Measurements from ENCODE around the gene SPHKAP.
"Not testable (repeated sequence)": the region's sequence is repeated elsewhere in the genome, so short reads cannot be mapped to it uniquely, and the experiment has no call there.

The SPHKAP gene, protein sequence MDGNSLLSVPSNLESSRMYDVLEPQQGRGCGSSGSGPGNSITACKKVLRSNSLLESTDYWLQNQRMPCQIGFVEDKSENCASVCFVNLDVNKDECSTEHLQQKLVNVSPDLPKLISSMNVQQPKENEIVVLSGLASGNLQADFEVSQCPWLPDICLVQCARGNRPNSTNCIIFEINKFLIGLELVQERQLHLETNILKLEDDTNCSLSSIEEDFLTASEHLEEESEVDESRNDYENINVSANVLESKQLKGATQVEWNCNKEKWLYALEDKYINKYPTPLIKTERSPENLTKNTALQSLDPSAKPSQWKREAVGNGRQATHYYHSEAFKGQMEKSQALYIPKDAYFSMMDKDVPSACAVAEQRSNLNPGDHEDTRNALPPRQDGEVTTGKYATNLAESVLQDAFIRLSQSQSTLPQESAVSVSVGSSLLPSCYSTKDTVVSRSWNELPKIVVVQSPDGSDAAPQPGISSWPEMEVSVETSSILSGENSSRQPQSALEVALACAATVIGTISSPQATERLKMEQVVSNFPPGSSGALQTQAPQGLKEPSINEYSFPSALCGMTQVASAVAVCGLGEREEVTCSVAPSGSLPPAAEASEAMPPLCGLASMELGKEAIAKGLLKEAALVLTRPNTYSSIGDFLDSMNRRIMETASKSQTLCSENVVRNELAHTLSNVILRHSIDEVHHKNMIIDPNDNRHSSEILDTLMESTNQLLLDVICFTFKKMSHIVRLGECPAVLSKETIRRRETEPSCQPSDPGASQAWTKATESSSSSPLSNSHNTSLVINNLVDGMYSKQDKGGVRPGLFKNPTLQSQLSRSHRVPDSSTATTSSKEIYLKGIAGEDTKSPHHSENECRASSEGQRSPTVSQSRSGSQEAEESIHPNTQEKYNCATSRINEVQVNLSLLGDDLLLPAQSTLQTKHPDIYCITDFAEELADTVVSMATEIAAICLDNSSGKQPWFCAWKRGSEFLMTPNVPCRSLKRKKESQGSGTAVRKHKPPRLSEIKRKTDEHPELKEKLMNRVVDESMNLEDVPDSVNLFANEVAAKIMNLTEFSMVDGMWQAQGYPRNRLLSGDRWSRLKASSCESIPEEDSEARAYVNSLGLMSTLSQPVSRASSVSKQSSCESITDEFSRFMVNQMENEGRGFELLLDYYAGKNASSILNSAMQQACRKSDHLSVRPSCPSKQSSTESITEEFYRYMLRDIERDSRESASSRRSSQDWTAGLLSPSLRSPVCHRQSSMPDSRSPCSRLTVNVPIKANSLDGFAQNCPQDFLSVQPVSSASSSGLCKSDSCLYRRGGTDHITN (N-terminal part only)

DNA sequence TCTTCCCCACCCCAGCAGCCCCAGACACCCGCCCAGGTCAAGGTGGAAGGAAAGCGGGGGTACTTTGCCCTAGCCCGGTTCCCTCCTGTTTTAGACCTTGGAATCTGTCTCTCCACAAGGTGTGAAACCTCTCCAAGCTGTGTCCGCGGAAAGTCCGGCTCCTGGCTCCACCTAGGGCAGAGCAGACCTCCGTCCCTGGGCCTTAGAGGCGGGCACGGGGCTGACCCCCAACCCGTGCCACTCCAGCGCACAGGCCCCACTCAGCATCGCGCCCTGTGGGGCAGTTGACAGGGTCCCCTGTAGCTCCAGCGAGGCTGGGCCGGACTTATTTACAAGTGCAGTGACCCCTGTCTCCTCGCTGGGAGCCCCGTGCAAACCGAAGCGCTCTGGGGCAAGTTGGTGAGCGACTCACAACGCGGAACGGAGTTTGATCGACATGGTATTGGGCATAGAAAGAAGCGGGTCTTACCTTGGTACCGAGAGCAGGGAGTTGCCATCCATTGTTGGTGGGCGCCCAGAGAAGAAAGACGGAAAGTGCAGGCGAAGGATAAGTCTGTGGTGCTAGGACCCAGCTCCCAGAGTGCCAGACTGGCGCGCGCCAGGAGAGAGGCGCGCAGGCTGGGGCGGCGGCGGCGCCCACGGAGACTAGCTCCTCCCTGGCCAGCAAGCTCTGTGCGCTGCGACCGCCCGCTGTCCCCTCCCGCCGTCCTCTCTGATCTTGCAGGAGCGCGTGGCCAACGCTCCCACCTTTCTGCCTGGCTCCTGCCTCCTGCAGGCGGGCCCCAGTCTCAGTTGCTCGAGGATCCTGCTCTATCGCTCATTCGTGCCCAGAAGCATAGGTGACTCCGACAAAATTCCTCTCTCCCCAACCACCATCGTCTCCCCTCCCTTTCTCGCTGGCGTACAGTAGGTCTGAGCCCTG is at the start of gene SPHKAP:
Gene SPHKAP (minus strand): TSS at position 590 of the 922 bp plus-strand sequence. CDS start 89 bp downstream, at position 501.
- DNase-seq = no peak

DNA sequence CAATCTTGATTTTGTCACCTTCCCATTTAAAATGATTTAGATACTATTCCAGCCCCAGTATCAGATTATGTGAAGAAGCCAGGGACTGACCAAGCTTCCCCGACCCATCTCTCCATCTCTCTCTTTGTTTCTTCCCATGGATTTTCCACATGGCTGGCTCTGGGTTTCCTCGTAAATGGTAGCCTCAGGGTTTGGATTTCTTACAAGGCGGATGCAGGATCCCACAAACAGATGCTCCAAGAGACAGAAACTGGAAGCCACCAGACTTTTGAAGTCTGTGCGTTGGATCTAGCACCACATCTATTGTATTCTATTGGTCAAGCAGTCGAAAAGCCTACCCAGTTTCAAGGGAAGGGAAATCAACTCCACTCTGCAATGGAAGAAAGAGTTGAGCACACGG is 46.0 kb upstream of the SPHKAP start:
- no peak for DNase-seq

DNA sequence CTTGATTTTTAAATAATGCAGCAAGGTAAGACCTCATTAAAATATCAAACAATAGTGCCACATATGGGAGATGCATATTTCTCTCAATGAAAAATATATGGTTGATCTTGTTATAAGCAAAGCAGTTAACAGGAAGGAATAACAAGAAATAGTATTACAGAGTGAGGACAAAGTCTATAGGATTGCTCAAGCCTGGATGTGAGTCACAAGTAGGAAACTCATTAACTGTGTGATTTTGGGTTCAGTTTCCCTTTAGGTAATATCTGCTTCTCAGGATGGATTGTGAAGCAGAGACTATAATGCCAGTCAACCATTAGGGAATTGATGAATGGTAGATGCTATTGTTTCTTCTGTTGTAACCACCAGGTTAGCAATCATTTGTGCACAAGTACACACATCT is 42.9 kb upstream of the SPHKAP start:
- DNase-seq = no peak

- DNase-seq = not testable (repeated sequence)
These were observed 37.1 kb upstream of the SPHKAP start for GRCh38 chr2:228218593-228218992.

DNA sequence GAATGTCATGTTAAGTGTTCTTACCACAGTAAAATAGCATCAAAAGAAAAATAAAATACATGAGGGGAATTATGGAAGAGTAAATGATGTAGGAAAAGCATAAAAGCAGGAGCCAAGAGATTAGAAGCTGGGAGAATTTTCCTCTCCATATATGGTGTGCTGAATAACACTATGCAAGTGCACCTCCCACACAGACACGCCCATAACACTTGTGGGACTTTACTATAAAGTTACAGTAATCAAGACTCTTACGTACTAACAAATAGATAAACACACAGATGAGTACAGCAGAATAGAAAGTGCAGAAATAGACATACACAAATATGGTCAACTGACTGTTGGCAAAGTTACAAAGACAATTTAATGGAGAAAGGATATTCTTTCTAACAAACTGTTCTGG is 16.0 kb upstream of the SPHKAP start:
- no peak for DNase-seq

- no peak for DNase-seq
These were observed 1.0 kb downstream of the SPHKAP start for GRCh38 chr2:228180181-228181097.

DNA sequence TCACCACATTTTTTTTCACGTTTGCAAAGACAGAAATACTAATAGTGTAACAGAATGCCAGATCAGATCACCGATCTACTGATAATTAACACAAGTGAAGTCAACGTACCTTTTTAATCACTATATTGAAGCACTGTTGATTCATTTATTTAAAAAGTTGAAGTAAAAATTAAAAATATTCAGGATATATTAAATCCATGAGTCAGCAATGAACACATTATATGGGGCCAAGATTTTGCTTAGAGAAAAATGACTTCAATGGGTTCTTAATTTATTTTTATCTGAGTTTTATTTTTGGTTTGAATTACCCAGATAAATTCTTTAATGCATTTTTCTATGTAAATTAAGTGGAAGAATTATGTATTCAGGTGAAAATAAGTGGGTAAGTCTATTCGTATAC is 14.2 kb downstream of the SPHKAP start:
- DNase-seq = no peak

DNA sequence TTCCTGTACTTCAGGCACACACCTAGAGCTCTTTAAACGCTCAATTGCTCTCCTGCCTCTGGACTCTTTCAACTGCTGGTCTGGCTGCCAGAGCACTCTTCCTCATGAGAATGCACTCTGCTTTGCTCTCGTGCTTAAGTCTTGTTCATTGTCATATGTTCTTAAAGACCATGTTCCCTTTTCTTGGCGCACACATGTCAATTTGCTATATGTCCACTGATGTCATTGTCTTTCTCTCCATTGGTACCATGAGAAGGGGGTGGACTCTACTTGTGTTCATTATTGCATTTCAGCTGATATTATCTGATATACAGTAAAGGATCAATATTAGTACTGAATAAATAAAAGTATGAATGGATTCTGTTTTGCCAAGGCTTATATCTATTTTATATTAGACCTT is 16.8 kb downstream of the SPHKAP start:
- no peak for DNase-seq

DNA sequence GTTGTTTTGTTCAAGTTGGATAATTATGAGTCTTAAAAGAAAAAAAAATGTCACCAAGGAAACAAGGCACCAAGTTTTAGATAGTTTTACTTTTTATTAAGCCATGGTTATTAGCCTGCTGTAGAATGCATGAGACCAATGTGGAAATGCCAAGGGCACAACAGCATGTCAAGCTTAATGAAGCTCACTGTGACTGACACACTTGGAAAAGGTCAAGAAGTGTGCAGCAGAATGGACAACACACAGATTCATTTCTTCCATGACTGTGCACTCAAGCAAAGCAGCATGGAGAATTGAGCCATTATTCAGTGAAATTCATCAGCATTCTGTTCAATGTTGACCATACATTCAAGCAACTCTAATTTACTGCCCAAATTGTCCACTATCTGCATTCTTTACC is 23.6 kb downstream of the SPHKAP start:
- DNase-seq = no peak

GRCh38 chr2:228144961-228145360 is 36.5 kb downstream of the SPHKAP start:
- no peak for DNase-seq

DNA sequence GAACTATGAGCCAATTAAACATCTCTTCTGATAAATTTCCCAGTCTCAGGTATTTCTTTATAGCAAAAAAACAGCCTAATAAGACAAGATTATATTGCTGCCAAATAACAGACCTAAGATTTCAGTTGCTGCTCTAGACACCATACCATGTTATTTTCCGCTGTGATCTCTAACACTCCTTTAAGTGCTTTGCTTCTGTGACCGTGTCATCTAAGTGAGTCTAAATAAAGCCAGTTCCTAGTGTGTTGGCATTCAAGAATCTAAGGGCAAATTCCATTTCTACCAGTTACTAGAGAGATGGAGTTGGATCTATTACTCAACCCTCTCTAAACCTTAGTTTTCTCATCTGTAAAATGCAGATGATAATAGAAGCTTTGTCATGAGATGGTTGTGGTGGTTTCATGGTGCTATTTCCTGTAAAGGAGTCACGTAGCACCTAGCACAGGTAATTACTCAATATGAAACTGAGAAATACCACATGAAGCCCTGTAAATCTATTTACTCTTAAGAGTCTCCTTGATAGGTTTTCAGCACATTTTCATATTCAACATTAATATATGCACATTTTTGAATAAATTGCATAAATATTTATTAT is 40.5 kb downstream of the SPHKAP start:
- no peak for DNase-seq

DNA sequence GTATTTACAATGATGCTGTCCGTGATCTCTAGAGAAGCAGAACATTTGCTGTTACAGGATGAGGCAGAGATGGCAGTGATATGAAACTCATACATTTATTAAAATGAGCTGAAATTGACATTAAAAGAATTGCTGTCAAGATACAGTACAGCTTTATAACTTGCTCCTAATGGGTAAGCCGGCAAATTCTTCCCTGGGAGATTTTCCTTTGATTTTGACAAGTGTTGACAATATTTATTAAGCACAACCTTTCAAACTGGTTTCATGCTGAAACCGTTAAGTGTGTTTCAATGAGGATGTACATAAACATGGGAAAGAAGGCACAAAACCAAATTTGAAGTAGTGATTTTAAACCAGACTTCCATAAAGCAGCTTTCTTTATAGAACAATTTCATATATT is 45.5 kb downstream of the SPHKAP start:
- DNase-seq = no peak

DNA sequence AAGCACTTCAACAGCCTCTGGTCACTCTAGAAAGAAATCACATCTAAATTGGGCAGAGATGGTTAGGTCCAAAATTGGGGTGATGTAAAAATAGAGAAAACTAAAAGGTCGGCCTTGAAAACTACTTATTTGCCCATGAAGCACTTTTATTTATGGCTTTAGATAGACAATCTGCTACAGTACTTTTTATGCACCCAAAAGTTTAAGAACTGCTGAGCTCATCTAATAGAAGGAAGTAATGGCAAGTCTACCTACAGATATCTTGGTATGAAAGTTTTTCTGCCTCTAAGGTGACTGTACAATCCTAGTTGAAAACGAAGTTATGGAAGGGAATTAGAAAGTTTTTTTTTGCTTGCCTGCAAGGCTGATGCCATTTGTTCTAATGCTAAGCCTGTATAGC is 46.2 kb downstream of the SPHKAP start:
- no peak for DNase-seq

DNA sequence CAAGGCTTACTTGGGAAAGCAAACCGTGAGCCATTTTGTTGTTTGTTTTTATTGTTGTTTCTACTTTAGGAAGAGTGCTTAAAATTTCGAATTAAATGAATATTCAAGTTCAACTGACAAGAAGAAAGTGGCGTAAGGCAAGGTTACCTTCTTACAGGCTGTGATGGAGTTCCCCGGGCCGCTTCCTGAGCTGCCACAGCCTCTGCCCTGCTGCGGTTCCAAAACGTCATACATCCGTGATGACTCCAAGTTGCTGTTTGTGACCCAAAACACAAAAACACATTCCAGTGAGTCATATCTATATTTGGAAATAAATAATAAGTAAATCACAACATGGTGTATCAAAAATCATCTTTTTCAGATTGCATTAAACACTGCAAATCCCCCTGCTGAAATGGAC is 49.7 kb downstream of the SPHKAP start:
- no peak for DNase-seq

DNA sequence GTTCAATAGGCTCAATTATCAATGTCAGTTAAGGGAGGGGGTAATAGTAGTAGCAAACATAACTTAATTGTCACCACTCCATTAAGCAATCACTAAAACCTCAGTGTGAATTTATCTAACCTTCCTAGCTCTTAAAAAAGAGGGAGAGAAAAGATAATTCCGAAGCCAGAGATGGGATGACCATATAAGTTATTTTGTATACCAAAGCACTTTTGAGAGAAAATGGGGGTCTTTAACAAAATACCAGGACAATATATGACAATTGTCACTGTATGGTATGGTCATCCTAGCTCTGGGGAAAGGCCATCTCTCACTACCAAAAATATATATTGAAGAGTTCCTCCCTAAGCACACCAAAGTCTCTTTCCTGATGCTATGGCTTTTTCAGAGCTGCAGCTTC is 55.1 kb downstream of the SPHKAP start:
- no peak for DNase-seq

DNA sequence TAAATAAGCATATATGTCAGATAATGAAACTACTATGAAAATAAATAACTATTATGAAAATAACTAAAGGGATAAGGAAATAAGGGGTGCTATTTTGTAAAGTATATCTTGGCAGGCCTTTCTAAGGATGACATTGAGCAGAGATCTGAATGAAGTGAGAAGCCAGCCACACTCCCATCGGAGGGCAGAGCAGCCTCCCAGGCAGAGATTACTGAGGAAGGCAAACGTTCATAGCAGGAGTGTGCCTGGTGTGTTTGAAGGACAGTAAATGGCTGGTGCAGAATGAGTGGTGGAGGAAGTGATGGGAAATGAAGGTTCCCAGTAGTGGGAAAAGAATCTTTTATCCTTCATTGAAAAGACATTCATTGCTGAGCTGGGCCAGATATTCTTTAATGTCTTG is 62.5 kb downstream of the SPHKAP start:
- DNase-seq = no peak

DNA sequence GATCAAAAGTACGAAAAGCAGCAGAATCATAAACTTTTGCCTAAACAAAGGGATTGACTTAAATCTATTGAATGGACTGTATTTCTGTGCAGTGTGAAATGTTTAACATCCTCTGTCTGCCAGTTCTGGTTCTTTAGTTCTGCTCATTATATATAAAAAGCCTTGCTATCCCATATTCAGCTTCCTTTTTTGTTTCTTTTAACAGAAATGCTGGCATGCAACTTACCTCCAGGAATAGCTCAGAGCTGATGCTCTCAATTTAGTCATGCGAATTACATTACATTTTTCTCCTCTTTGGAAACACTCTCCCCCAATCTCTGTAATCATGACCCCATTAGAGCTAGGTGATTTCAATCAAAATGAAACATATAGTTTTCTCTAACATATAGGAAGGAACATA is 73.6 kb downstream of the SPHKAP start:
- DNase-seq = no peak

DNA sequence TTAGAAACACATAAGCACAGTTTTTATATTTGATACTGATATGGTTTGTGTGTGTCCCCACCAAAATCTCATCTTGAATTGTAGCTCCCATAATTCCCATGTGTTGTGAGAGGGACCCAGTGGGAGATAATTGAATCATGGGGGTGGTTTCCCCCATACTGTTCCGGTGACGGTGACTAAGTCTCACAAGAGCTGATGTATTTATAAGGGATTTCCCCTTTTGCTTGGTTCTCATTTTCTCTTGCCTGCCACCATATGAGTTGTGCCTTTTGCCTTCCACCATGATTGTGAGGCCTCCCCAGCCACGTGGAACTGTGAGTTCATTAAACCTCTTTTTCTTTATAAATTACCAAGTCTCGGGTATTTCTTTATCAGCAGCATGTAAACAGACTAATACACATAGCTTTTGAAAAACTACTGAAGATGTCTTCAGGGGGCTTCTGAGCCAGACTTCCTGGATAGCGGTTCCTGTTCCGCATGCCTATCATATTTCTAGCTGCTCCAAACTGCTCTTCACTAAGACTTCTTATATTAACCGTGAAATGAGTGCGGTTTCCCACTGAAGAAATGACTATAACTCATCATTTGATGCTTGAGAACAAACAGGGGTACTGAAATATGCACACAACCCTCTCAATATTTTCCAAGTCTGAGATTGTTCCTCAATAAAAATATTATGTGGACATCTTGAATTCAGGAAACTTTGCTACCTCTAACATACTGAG is 75.8 kb downstream of the SPHKAP start:
- no peak for DNase-seq

DNA sequence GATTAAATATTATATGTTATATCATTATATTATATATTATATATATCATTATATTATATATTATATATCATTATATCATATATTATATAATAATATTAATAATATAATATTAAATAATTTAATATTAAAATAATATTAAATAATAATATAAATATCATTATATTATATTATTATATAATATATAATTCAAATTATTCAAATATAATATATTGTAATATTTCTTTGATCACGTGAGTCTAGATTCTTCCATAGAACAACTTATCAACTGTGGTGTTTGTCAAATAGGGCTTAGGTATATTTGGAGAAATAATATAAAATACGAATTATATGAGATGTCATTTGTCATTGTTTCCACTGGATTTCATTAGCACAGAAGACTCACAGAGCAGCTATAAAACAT is 77.3 kb downstream of the SPHKAP start:
- DNase-seq = no peak

DNA sequence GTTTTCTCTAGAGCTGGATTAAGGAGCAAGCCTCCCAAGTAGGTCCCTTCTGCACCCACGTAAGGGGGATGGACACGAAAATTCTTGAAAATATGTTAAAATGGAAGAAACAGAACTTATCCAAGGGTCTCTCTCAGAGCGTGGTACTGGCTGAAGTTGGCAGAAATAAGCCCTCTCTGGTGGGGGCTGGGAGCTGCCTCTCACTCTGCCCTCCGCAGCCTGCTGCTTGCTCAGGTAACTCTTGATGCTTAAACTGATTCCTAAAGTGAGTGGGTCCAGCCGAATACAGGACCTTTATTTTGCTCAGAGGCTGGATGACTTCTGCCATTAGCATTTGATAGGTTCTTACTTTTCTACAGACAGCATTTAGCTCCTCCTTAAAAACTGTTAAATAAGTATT is 78.1 kb downstream of the SPHKAP start:
- DNase-seq = no peak
